Measurements from ENCODE around the gene RAB4B. TPM values are rescaled to one million over a fixed set of nuclear protein-coding genes. Genes with fewer than 3 reads are reported as not detected.

RAB4B gene
- total RNA-seq, 1 experiment from 2014 or later = 29.7 TPM

DNA sequence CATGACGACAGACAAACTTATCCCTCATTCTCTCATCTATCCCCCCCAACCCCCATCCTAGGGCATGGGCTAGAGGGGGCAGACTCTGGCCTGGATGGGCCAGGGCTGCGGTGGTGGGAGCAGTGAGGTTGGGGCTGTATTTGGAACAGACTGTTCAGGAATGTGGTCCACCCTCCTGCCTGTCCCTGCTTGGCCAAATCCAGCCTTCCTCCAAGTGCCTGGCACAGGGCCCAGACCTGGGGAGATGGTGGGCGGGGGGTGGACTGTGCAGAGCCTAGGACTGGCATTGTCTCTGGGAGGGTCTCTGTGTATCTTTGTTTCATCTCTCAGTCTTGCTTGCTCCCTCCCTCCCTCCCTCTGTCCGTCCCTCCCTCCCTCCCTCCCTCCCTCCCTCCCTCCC is 35.1 kb downstream of the RAB4B start:
- POLR2A ChIA-PET = no interaction called here
- peak overlapping the region; percentile 89 for H3K4me3 Mint-ChIP-seq
- peaks cover 3% of the 10 kb centered on the region; the same call in 1 of the 2 replicates for H3K36me3 Mint-ChIP-seq
- ATAC-seq = no peak
- no peak for DNase-seq (ENCODE audit: low spot score)
- no peaks in the 10 kb centered on the region for H3K9me3 Mint-ChIP-seq
- TF ChIP-seq, protein P1, sequence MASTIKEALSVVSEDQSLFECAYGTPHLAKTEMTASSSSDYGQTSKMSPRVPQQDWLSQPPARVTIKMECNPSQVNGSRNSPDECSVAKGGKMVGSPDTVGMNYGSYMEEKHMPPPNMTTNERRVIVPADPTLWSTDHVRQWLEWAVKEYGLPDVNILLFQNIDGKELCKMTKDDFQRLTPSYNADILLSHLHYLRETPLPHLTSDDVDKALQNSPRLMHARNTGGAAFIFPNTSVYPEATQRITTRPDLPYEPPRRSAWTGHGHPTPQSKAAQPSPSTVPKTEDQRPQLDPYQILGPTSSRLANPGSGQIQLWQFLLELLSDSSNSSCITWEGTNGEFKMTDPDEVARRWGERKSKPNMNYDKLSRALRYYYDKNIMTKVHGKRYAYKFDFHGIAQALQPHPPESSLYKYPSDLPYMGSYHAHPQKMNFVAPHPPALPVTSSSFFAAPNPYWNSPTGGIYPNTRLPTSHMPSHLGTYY (CRISPR knock-in tag; IDR thresholded peaks at IDR 0.05) = no peak
- no peak for TF ChIP-seq FOXK1 (CRISPR knock-in tag; IDR thresholded peaks at IDR 0.05)
- TF ChIP-seq HMGXB4 (CRISPR knock-in tag; IDR thresholded peaks at IDR 0.05) = no peak
- no peak for TF ChIP-seq JUN (CRISPR knock-in tag; IDR thresholded peaks at IDR 0.05)
- no peak for TF ChIP-seq ZBTB21 (CRISPR knock-in tag; IDR thresholded peaks at IDR 0.05; ENCODE audit: borderline replicate concordance)
- TF ChIP-seq, protein P2, sequence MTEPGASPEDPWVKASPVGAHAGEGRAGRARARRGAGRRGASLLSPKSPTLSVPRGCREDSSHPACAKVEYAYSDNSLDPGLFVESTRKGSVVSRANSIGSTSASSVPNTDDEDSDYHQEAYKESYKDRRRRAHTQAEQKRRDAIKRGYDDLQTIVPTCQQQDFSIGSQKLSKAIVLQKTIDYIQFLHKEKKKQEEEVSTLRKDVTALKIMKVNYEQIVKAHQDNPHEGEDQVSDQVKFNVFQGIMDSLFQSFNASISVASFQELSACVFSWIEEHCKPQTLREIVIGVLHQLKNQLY (CRISPR knock-in tag; IDR thresholded peaks at IDR 0.05) = no peak
- TF ChIP-seq PRRX2 (CRISPR knock-in tag; IDR thresholded peaks at IDR 0.05) = no peak
- H3K27ac Mint-ChIP-seq = peak overlapping the region; percentile 61; the same call in 1 of the 2 replicates
- CTCF ChIA-PET = no interaction called here
- peaks cover 49% of the 10 kb centered on the region for H3K27me3 Mint-ChIP-seq (ENCODE audit: low read depth)
- H3K4me1 Mint-ChIP-seq = peaks cover 29% of the 10 kb centered on the region

DNA sequence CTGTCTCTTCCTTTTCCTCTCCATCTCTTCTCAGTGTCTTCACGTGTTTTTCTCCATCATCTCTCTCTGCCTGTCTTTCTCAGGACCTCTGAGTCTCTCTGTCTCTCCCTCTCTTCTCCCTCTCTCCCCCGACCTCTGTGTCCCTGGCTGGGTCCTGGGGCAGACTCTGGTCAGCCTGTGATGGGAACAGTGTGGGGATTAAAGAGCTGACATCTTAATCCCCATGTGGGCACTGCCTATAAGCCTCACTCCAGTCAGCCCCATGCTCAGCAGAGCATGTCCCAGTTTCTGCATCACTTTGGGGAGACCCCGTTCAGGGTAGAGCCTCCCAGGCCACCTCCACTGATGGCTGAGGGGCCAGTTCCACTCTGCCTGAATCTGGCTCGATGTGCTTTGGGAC is 37.2 kb downstream of the RAB4B start:
- no peaks in the 10 kb centered on the region for H3K9me3 Mint-ChIP-seq
- H3K4me3 Mint-ChIP-seq = no peak overlapping the region
- peaks cover 35% of the 10 kb centered on the region for H3K4me1 Mint-ChIP-seq
- TF ChIP-seq MYBL2 (CRISPR knock-in tag; IDR thresholded peaks at IDR 0.05) (no peak), PRDM15 (CRISPR knock-in tag; IDR thresholded peaks at IDR 0.05) (no peak), AFF4 (CRISPR knock-in tag; IDR thresholded peaks at IDR 0.05; ENCODE audit: borderline replicate concordance) (no peak)
- no peak for ATAC-seq
- H3K27me3 Mint-ChIP-seq (ENCODE audit: low read depth) = peaks cover 54% of the 10 kb centered on the region
- no peak overlapping the region for H3K27ac Mint-ChIP-seq
- no peaks in the 10 kb centered on the region for H3K36me3 Mint-ChIP-seq
- DNase-seq (ENCODE audit: low spot score) = no peak
- ChIA-PET CTCF (no interaction called here), POLR2A (no interaction called here)
